SKM-1 (cell line): ENCODE results near the gene FIG4.
"Not testable (repeated sequence)": the region's sequence is repeated elsewhere in the genome, so short reads cannot be mapped to it uniquely, and the experiment has no call there.

ENCODE experiments used
- DNase-seq: peaks from one replicate; lab custom pipeline; 2025; ENCODE audit not compliant: unreplicated experiment; lab: John Stamatoyannopoulos, UW

The FIG4 gene

GRCh38 chr6:109852713-109853112 is 161.6 kb downstream of the FIG4 start:
- DNase-seq: no peak

- DNase-seq: no peak
These were observed 162.3 kb downstream of the FIG4 start for GRCh38 chr6:109853426-109853825.

GRCh38 chr6:109853951-109854350 is 162.9 kb downstream of the FIG4 start:
- no peak for DNase-seq

GRCh38 chr6:109854541-109855308 is 163.6 kb downstream of the FIG4 start:
- DNase-seq: no peak

GRCh38 chr6:109855476-109856040 is 164.5 kb downstream of the FIG4 start:
- not testable (repeated sequence) for DNase-seq

GRCh38 chr6:109861946-109862345 is 170.8 kb downstream of the FIG4 start:
- no peak for DNase-seq

GRCh38 chr6:109864050-109864449 is 173.0 kb downstream of the FIG4 start:
- no peak for DNase-seq

GRCh38 chr6:109865968-109866367 is 174.9 kb downstream of the FIG4 start:
- DNase-seq: no peak

- no peak for DNase-seq
These were observed 176.2 kb downstream of the FIG4 start for GRCh38 chr6:109867009-109867969.

- DNase-seq: no peak
These were observed 176.9 kb downstream of the FIG4 start for GRCh38 chr6:109867970-109868358.

- not testable (repeated sequence) for DNase-seq
These were observed 178.4 kb downstream of the FIG4 start for GRCh38 chr6:109869398-109870088.

- no peak for DNase-seq
These were observed 179.0 kb downstream of the FIG4 start for GRCh38 chr6:109870089-109870410.

GRCh38 chr6:109872549-109872948 is 181.5 kb downstream of the FIG4 start:
- no peak for DNase-seq

GRCh38 chr6:109872968-109873545 is 182.0 kb downstream of the FIG4 start:
- DNase-seq: peak; percentile 61

GRCh38 chr6:109874086-109874485 is 183.0 kb downstream of the FIG4 start:
- DNase-seq: no peak

- no peak for DNase-seq
These were observed 183.5 kb downstream of the FIG4 start for GRCh38 chr6:109874621-109875020.
